H9 (cell line): ENCODE data around the gene CKB. TPM values are rescaled to one million over a fixed set of nuclear protein-coding genes. Genes with fewer than 3 reads are reported as not detected.
A peak's percentile ranks its signal among the peaks of the same experiment; 100 is the strongest.

ENCODE experiments used
- DNase-seq: peaks from one replicate; pipeline ENCODE4 v3.0.0-alpha.2; 2017
- H2AFZ ChIP-seq: one replicate; pipeline ENCODE4 v1.6.1; 2013; ENCODE audit warnings: mild to moderate bottlenecking, low read length, control low read depth, moderate library complexity
- H2AK5ac ChIP-seq: 2 replicates; pipeline ENCODE4 v1.6.1; 2013; ENCODE audit warnings: low read length, control low read depth, mixed read lengths; ENCODE audit not compliant: insufficient read length
- H2BK120ac ChIP-seq: one replicate; pipeline ENCODE4 v1.6.1; 2013; ENCODE audit warnings: low read depth, mild to moderate bottlenecking, low read length, control low read depth, inconsistent platforms; ENCODE audit not compliant: poor library complexity, severe bottlenecking
- H2BK12ac ChIP-seq: 2 replicates; pipeline ENCODE4 v1.6.1; 2013; ENCODE audit warnings: low read length, control low read depth, mixed read lengths, low read depth; ENCODE audit not compliant: insufficient read length
- H2BK15ac ChIP-seq: 2 replicates; pipeline ENCODE4 v1.6.1; 2013; ENCODE audit warnings: low read depth, low read length, control low read depth
- H2BK20ac ChIP-seq: one replicate; pipeline ENCODE4 v1.6.1; 2013; ENCODE audit warnings: low read depth, mild to moderate bottlenecking, low read length, control low read depth, inconsistent platforms; ENCODE audit not compliant: poor library complexity, severe bottlenecking
- H2BK5ac ChIP-seq: 2 replicates; pipeline ENCODE4 v1.6.1; 2013; ENCODE audit warnings: low read length, control low read depth, mixed read lengths; ENCODE audit not compliant: insufficient read length
- H3K14ac ChIP-seq: 2 replicates; pipeline ENCODE4 v1.6.1; 2013; ENCODE audit warnings: low read length, control low read depth; ENCODE audit not compliant: insufficient read depth
- H3K18ac ChIP-seq: 2 replicates; pipeline ENCODE4 v1.6.1; 2013; ENCODE audit warnings: low read depth, mild to moderate bottlenecking, mixed read lengths, low read length, control low read depth; ENCODE audit not compliant: insufficient read length
- H3K23ac ChIP-seq: 2 replicates; pipeline ENCODE4 v1.6.1; 2013; ENCODE audit warnings: low read length, control low read depth, mixed read lengths, low read depth; ENCODE audit not compliant: insufficient read length
- H3K23me2 ChIP-seq: 2 replicates; pipeline ENCODE4 v1.6.1; 2013; ENCODE audit warnings: low read depth, mild to moderate bottlenecking, mixed read lengths, low read length, control low read depth; ENCODE audit not compliant: insufficient read length, poor library complexity, severe bottlenecking
- H3K27ac ChIP-seq: 2 replicates; pipeline ENCODE4 v1.5.1; 2013; ENCODE audit warnings: low read length, control low read depth, mixed read lengths, low read depth; ENCODE audit not compliant: insufficient read length
- H3K27me3 ChIP-seq: 2 replicates; pipeline ENCODE4 v1.6.1; 2013; ENCODE audit warnings: low read length, control low read depth, inconsistent platforms; ENCODE audit not compliant: insufficient read depth
- H3K4ac ChIP-seq: 2 replicates; pipeline ENCODE4 v1.6.1; 2013; ENCODE audit warnings: low read depth, mild to moderate bottlenecking, control low read depth, inconsistent platforms, low read length, moderate library complexity
- H3K4me1 ChIP-seq: 2 replicates; pipeline ENCODE4 v1.6.1; 2013; ENCODE audit warnings: low read length, control low read depth, inconsistent platforms; ENCODE audit not compliant: insufficient read depth
- H3K4me2 ChIP-seq: 2 replicates; pipeline ENCODE4 v1.6.1; 2013; ENCODE audit warnings: low read length, control low read depth, mixed read lengths; ENCODE audit not compliant: insufficient read length, insufficient read depth
- H3K56ac ChIP-seq: 2 replicates; pipeline ENCODE4 v1.6.1; 2013; ENCODE audit warnings: low read depth, mild to moderate bottlenecking, mixed read lengths, low read length, control low read depth; ENCODE audit not compliant: insufficient read length
- H3K79me1 ChIP-seq: 2 replicates; pipeline ENCODE4 v1.6.1; 2013; ENCODE audit warnings: low read depth, mild to moderate bottlenecking, moderate library complexity, low read length, control low read depth, inconsistent platforms; ENCODE audit not compliant: insufficient read depth, poor library complexity, severe bottlenecking
- H3K79me2 ChIP-seq: 2 replicates; pipeline ENCODE4 v1.6.1; 2013; ENCODE audit warnings: low read length, control low read depth, inconsistent platforms; ENCODE audit not compliant: insufficient read depth
- H3K9ac ChIP-seq: 2 replicates; pipeline ENCODE4 v1.6.1; 2013; ENCODE audit warnings: low read length, control low read depth, mixed read lengths; ENCODE audit not compliant: insufficient read length; ENCODE audit errors: extremely low read depth
- H3K9me3 ChIP-seq: one replicate; pipeline ENCODE4 v1.6.1; 2013; ENCODE audit warnings: low read depth, low read length, inconsistent platforms; ENCODE audit not compliant: control insufficient read depth
- H3T11ph ChIP-seq: one replicate; pipeline ENCODE4 v1.6.1; 2013; ENCODE audit warnings: mild to moderate bottlenecking, low read length, control low read depth, inconsistent platforms
- H4K20me1 ChIP-seq: one replicate; pipeline ENCODE4 v1.6.1; 2013; ENCODE audit not compliant: control insufficient read depth, insufficient read length, insufficient read depth
- H4K5ac ChIP-seq: 2 replicates; pipeline ENCODE4 v1.6.1; 2013; ENCODE audit warnings: low read depth, mild to moderate bottlenecking, mixed read lengths, low read length, control low read depth; ENCODE audit not compliant: insufficient read length
- H4K8ac ChIP-seq: replicated peaks from 2 replicates; pipeline ENCODE4 v1.6.1; 2013; ENCODE audit warnings: low read length, control low read depth, mixed read lengths, low read depth; ENCODE audit not compliant: insufficient read length
- H4K91ac ChIP-seq: 2 replicates; pipeline ENCODE4 v1.6.1; 2013; ENCODE audit warnings: low read depth, mild to moderate bottlenecking, moderate library complexity, mixed read lengths, low read length, control low read depth; ENCODE audit not compliant: insufficient read length
- H3K27ac Mint-ChIP-seq, 3 experiments: 2 replicates in 2 of 3; 3 replicates in 1 of 3; pipeline ENCODE4 v1.8.0; 2020 to 2021; ENCODE audit warnings: mixed read lengths in 3 of 3, mild to moderate bottlenecking in 1 of 3, moderate library complexity in 1 of 3
- H3K27me3 Mint-ChIP-seq: 2 replicates; pipeline ENCODE4 v1.8.0; 2021; ENCODE audit warnings: low read depth, mild to moderate bottlenecking, moderate library complexity, mixed read lengths
- H3K36me3 Mint-ChIP-seq, 3 experiments: 2 replicates in 2 of 3; 3 replicates in 1 of 3; pipeline ENCODE4 v1.8.0; 2020 to 2021; ENCODE audit warnings: low read depth in 3 of 3, mixed read lengths in 3 of 3; ENCODE audit not compliant: insufficient read depth in 1 of 3
- H3K4me1 Mint-ChIP-seq, 2 experiments: 2 replicates each; pipeline ENCODE4 v1.8.0; 2020; ENCODE audit warnings: mixed read lengths in 2 of 2
- H3K4me3 Mint-ChIP-seq, 2 experiments: 2 replicates in 1 of 2; 3 replicates in 1 of 2; pipeline ENCODE4 v1.8.0; 2020 to 2021; ENCODE audit warnings: mild to moderate bottlenecking in 2 of 2, mixed read lengths in 2 of 2, moderate library complexity in 1 of 2
- H3K9me3 Mint-ChIP-seq, 2 experiments: 2 replicates in 1 of 2; 3 replicates in 1 of 2; pipeline ENCODE4 v1.8.0; 2020; ENCODE audit warnings: mild to moderate bottlenecking in 2 of 2, mixed read lengths in 2 of 2, moderate library complexity in 1 of 2
- WGBS: extraction: QIAGEN DNeasy Blood & Tissue Kit; methylation state at CpG from one replicate; pipeline ENCODE4 v1.1.7; 2013; ENCODE audit warnings: missing lambda C conversion rate, low lambda C conversion rate, mixed read lengths; ENCODE audit not compliant: insufficient read length; ENCODE audit errors: extremely low coverage; 5-methylcytosine and 5-hydroxymethylcytosine counted together
- total RNA-seq: library from RNA; stranded (reverse); gene quantifications from 2 replicates; pipeline ENCODE4 v1.2.1, GENCODE V29; 2021
- TF ChIP-seq, protein P1 (sequence below): fragments of 200-600 bp; sonication (generic); conservative IDR thresholded peaks from 3 replicates; pipeline ENCODE4 v1.8.0; 2021; ENCODE audit warnings: antibody characterized with exemption, mild to moderate bottlenecking

Gene CKB
- total RNA-seq, 1 experiment from 2014 or later, result 517 TPM

DNA sequence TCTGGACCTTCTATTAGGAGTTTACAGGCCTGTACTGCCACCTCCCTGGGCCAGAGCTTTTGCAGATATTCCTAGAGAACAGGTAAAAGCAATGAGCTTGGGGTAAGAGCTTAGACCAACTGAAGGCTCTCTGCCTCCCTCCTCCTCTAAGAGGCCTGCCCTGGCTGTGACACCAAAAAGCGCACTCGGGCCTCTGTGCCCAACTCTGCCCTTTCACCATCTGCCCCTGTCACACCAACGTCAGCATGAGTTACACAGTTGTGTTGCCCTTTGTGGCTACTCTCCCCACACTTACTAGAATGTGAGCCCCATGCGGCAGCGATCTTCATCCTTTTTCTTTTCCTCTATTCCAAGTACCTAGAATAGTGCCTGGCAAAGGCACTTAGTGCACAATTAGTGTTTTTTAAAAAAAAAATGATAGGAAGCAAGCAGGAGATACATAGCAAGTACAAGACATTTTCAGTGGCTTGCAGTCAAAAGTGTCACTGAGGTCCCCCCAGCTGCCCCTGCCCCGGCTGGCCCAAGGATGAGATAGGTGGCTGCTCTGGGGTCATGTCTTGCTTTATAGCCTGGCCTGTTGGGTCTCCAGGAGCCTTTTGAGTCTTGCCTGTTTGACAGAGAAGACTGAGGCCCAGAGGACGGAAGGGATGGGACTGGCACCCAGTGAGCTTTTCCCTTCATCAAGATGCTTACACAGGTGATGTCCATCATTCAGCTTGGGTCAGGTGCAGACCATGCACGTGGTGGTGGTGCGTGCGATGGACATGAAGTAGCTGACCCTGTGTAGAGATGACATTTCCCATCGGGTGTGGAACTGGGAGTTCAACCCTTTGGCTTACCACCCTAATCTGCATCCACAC is 12.5 kb downstream of the CKB start:
- no peak overlapping the region for H4K8ac ChIP-seq

More for the DNA sequence above, 12.5 kb downstream of the CKB start:
- Histone ChIP-seq H2BK20ac (no peak overlapping the region), H3K27ac (no peak overlapping the region), H2BK12ac (no peak overlapping the region), H3K14ac (no peak overlapping the region), H2BK5ac (no peak overlapping the region), H3K4me1 (no peaks in the 10 kb centered on the region), H3K56ac (no peak overlapping the region), H4K91ac (no peak overlapping the region), H3K27me3 (no peaks in the 10 kb centered on the region), H2BK15ac (no peak overlapping the region), H3K79me1 (no peaks in the 10 kb centered on the region), H3K9ac (no peak overlapping the region), H2AK5ac (no peak overlapping the region), H2BK120ac (no peak overlapping the region), H3K4me2 (no peak overlapping the region), H3T11ph (no peak overlapping the region), H4K20me1 (no peaks in the 10 kb centered on the region), H3K9me3 (no peaks in the 10 kb centered on the region), H3K23me2 (no peaks in the 10 kb centered on the region), H3K79me2 (no peaks in the 10 kb centered on the region), H3K18ac (no peak overlapping the region), H2AFZ (no peak overlapping the region), H3K23ac (no peak overlapping the region), H4K5ac (no peak overlapping the region), H3K4ac (no peak overlapping the region)
- H3K27me3 Mint-ChIP-seq, result no peaks in the 10 kb centered on the region
- no CpG with 5 or more reads among the region's 11 CpGs for WGBS
- H3K4me3 Mint-ChIP-seq, result no peak overlapping the region
- H3K27ac Mint-ChIP-seq, result peak overlapping the region in 1 of 3 experiments; percentile 59; a peak in 2 of 7 replicates
- H3K36me3 Mint-ChIP-seq, result peaks cover 8 to 42% (median 26%) of the 10 kb centered on the region in 3 experiments
- H3K4me1 Mint-ChIP-seq, result peaks cover 0 to 3% of the 10 kb centered on the region in 2 experiments; a peak in 1 of 4 replicates
- TF ChIP-seq, protein P1, sequence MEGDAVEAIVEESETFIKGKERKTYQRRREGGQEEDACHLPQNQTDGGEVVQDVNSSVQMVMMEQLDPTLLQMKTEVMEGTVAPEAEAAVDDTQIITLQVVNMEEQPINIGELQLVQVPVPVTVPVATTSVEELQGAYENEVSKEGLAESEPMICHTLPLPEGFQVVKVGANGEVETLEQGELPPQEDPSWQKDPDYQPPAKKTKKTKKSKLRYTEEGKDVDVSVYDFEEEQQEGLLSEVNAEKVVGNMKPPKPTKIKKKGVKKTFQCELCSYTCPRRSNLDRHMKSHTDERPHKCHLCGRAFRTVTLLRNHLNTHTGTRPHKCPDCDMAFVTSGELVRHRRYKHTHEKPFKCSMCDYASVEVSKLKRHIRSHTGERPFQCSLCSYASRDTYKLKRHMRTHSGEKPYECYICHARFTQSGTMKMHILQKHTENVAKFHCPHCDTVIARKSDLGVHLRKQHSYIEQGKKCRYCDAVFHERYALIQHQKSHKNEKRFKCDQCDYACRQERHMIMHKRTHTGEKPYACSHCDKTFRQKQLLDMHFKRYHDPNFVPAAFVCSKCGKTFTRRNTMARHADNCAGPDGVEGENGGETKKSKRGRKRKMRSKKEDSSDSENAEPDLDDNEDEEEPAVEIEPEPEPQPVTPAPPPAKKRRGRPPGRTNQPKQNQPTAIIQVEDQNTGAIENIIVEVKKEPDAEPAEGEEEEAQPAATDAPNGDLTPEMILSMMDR, result no peak
- no peaks in the 10 kb centered on the region for H3K9me3 Mint-ChIP-seq
- no peak for DNase-seq
